ENCODE results near the gene RRP9.

RRP9 gene

DNA sequence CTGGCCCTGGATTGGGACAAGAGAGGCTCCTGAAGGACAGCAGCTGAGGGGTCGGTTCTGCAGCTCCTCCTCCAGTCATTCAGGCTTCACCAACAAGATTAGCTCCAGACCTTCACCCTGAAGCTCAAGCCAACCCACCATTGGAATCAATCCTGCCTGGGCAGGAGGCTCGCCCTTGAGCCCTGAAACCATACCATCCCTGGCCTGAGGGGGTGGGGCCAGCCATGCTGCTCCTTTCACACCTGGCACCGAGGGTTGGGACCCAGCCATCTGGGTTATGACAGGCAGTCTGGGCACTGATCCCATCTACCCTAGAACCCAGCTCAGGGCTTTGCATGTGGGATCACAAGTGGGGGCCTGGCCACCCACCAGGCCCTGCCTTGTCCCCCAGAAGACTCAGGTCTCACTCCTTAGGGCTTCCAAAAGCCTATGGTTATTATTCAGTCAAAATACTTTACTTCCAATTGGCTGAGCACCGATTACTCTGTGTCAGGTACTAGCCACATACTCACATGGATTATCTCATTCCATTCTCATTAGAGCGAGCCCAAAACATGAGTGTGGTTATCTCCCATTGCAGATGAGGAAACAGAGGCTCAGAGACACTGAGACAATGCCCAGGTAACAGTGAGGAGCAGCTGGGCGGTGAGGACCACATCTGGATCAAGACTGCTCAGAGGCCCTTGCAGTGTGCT lies 29.0 kb upstream of the RRP9 start:
- DNase-seq = no peak

DNA sequence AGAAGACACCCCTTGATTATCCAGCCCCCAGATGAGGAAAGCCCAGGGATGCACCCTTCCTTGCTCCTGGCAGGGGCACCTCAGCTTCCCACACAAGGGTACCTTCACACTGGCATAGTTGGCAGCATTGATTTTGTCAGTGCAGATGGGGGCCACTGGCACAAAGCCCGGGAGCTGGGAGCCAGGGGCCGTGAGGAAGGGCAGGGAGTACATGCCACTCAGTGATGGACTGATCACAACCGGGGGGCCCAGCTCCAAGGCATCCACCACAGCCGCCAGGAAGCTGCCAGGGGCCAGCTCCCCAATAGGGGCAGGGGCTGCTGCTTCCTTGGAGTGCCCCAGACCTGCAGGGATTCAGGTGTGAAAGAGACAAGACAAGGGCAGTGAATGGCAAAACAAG lies 28.1 kb upstream of the RRP9 start:
- DNase-seq = no peak

DNA sequence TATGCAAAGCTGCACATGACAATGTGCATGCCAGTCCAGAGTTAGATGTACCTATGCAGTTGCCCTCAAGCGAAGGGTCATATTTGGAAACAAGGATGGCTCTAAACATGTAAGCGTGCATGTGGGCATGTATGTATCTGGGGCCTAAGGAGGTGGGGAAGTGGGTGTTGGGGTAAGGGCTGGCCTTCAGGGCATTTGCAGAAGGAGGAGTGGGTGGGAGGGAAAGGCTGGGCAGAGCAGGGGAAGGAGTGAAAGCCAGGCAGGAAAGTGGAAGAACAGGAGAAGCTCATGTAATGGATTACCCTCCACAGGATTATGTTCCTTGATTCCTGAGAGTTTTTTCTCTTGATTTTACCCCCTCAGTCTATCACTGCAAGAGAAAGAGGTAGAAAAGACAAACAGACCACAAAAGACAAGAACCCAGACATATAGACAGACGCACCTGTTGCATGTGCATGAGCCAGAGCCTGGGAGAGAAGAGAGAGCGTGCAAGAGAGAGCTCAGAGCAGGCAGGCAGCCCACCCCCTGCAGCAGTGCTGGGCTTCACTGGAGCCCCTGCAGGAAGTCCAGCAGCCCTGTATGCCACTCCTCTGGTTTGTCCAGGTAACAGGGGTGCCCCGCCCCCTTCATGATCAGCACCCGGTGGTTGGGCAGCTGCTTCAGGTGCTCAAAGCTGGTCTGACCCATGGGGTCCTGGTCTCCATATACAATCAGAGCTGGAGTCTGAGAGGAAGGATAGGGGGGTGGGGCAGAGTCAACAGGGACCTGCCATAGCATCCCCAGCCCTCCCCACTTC lies 27.4 kb upstream of the RRP9 start:
- no peak for DNase-seq

DNA sequence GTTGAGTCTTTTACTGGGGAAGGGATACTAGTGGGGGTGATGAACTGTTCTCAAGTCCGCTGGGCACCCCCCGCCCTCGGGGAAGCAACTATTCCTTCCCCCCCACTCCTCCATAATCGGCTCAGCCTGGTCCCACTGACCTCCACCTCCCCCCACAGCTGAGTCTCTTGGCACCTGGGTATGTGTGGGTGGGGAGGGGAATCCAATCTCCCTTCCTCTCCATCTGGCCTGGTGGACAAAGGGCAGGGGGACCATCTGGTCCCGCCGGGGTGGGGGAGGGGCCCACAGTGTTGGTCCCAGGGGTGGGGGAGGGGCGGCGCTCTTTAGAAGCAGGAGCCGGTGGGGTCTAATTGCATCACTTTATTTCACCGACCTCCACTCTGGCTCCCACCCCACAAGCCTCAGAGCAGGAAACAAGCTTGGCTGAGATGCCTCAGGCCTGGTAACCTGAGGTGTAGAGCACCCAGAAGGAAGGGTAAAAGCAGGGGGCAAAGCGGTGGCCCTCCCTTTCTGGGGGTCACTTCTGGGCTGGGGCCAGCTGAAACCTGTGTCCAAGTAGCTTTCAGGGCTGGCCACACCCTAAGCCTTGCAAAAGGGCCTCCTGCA lies 26.6 kb upstream of the RRP9 start:
- no peak for DNase-seq

DNA sequence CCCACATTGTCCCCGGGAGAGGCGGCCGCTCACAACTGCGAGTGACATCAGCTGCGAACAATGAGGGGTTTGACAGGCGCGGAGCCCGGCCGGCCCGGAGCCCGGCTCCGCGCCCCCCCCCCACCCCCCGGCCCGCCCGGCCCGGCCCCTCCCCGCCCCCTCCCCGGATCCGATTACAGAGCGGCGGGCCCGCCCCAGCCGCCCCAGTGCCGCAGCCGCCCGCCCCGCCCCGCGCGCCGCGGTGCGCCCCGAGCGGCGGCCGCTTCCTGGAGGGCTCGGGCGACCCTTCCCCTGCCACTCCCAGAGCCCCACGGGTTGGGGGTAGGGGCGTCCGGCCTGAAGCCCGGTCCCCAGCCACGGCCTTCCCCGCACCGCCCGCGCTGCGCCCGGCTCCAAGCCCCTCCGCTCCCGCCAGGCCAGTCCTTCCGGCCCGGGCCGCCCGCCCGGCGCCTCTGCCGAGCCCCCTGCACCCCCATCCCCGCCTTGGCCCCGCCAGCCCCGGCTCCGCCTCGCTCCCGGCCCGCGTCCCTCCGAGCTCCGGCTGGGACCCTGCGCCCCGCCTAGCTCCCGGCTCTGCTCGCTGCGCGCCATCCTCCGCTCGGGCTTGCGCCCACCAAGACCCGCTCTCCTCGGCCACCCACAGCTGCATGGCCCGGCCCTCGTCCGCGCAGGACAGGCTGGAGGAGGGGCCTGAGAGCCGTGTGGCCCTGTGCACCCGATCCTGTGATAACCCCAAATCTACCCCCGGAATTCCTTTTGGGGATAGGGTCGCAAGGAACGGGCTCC lies 25.9 kb upstream of the RRP9 start, which contains the start of gene PCBP4:
PCBP4 (minus strand) TSS at position 71 of the 786 bp plus-strand sequence. CDS start 6,214 bp downstream, outside the sequence.
- peak; percentile 6 for DNase-seq

DNA sequence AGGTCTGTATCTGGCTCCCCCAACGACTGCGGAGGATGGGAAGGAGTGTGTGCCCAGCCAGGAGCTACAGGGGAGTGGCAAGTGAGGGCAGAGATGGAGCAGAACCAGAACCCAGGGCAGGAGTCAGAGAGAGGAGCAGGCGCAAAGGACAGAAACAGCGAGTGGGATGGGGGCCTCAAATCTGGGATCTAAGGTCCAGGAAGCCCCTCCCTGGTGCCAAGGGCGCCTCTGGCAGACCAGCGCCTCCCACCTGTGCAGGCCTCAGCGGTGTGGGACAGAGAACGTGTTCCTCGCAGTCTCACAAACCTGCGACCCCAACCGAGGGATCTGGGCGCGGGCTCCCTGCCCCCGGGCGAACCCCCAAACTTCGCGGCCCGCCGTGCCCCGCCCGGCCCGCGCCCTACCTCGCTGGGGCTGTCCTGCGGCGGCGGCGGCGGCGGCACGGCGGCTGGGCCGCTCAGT lies 25.2 kb upstream of the RRP9 start:
- no peak for DNase-seq

DNA sequence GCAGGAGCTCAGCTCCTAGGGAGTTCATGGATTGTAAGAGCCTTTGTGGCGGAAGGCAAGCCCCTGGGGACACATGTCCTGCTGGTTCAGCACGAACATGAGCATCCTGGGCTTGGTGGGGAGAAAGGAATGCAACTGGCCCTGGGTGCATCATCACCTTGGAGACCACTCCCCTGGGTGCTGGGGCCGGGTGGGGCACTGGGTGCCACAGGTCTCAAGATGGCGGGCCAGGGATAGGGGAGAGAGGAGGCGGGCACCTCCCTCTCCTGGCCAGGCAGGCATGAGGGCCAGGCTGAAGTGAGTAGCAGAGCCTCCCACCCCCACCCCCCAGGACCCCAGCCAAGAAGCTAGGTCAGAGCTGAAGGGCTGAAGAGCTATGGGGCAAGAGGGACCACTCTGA lies 24.8 kb upstream of the RRP9 start:
- no peak for DNase-seq

DNA sequence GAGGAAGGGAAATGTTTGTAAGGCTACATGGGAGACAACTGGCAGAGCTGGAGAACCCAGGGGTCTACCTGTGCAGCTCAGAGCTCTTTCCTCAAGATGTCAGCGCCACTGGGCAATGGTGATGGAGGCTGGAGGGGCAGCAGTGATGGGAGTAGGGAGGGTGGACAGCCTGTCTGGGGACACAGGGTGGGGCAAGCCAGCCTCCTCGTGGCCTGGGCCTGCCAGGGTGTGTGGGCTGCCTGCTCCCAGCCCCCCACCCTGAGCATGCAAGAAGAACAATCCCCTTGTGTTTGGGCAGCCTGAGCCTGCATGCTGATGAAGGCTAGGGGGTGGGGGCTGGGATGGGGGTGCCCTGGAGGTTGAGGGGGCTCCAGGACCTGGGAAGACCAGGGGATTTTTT lies 24.3 kb upstream of the RRP9 start:
- no peak for DNase-seq

DNA sequence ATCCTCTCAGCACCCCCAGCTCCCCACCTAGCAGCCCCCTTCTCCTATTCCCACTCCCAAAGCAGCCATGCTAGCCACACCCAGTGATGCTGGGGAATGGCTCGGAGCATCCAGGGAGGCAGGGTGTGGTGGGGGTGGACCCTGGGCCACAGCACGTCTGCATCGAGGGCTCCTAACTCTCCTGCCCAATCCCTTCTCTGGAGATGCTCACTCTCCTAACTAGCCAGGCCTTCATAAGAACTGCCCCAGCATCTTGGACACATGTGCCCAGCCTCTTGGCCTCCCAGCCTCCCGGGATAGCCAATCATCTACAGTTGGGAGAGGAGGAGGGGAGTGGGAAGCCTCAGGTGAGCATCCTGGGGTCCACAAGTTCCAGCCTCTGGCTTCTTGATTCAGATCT lies 22.8 kb upstream of the RRP9 start:
- no peak for DNase-seq

DNA sequence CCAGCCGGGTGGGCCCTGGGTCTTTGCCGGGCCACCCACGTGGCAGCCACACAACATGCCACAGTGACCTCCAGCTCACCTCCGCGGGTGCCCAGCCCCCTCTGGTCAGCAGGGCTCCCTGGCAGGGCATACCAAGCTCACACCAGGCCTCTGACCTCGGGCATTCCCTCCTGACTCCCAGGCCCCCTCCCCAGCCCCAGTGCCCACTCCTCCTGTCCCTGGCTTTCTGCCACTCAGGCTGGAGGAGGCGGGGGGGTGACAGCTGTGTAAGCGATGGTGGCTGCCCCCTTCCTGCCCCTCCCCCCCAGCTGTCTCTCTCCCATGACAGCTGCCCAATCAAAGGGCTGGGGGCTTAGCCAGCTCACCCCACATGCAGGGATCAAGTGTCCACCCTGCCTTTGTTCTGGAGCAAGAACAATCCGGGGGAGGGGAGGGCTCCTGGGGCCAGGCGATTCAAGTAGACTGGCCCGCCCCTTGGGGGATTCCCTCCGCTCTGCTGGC lies 22.3 kb upstream of the RRP9 start:
- DNase-seq = no peak

DNA sequence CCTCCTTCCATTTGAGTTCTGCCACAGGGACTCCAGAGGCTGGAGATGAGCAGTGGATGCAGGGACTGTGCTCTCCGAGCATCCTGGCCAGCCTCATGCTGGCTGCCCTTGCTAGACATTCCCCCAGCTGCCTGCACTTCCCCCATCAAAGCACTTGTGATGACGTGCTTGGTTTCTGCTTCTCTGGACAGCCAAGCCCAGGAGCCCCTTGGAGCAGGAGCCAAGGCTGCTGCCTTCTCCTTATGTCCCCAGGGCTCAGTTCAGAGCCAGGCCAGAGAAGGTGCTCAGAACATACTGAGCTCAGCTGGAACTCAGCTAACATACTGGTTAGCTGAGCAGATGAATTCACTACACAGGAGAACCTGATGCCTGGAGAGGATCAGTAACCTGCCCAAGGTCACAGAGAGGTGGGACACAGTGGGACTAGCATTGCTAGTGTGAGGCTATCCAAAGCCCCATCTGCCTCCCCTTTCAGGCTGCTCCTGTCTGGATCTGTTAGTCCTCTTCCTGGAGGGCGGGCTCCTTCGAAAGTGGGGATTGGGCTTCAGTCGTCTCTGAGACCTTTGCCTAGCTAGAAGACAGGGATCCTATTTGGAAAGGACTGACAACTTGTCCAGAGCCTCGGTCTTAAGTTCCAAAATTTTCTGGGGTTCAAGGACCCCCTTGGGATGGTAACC lies 21.3 kb upstream of the RRP9 start:
- DNase-seq = no peak

DNA sequence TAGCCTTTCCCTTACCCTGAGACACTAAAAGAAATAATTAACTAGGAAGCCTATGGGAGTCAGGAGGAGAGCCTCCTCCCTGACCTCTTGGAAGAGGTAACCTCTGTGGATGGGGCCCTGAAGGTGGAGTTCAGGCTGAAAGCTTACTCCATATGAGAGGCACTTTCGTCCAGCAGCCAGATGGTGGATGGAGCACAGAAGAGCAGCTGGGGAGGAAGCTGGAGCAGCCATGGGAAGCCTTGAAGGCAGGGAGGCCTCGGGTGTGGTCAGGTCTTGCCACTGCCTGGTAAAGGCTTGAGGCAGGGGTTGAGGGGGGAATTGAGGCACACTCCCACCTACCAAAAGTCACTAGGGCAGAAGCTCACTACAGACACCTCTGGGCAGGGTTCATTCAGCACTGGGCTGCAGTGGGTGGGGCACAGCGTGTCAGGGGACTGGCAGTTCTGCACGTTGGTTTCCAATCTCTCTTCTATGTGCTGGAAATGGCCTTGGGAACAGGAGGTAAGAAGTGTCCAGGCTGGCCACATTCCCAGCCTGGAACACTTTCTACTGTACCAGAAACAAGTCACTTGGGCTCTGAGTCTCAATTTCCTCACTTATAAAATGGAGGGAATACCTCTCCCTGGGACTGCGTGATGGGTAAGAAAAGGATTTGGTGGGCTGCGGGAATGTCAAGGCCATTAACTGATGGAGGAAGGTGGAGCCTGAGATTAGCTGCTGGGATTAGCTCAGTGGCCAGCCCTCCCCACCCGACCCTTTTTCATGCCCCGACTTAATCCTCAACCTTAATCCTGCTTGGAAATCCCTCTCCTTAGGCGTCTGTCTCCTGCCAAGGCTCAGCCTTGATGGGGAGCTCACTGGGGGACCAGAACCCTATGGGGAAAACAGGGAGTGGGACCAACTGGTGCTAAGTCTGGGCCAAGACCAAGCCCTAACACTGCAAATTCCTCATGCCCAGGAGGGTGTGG lies 20.2 kb upstream of the RRP9 start:
- DNase-seq = no peak

DNA sequence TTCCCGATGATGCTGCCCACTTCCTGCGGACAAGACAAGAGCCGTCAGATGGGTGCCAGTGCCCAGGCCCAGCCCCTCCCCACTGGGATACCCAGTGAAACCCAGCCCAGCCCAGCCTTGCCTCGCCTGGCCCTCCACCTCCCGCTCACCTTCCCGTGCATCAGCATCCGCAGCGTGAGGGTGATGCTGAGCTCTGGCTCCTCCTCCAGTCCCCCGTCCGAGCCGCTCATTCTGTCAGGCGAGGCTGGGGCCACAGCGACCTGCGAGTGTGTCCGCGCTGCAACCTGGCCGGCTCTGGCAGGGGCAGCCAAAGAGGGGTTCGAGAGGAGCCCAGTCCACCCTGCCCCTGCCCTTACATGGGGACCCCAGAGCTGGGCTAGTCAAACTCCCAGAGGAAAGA lies 19.3 kb upstream of the RRP9 start:
- DNase-seq = no peak

DNA sequence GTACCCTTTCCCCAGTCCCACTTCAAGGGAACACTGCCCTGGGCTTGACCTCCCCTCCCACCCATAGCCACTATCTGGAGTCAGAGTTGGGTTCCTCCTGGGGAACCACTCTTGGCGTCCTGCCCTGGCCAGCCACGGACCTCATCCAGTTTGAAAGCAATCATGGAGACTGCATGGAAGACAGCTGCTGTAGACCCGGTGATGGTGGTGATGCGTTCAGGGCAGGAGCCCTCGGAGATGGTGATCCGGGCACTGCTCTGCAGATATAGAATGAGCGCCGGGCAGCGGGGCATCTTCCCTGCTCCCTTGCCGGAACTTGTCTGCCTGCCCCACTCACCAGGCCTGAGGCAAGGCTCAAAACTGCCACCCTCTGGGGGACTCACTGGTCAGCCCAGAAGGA lies 18.7 kb upstream of the RRP9 start:
- no peak for DNase-seq

DNA sequence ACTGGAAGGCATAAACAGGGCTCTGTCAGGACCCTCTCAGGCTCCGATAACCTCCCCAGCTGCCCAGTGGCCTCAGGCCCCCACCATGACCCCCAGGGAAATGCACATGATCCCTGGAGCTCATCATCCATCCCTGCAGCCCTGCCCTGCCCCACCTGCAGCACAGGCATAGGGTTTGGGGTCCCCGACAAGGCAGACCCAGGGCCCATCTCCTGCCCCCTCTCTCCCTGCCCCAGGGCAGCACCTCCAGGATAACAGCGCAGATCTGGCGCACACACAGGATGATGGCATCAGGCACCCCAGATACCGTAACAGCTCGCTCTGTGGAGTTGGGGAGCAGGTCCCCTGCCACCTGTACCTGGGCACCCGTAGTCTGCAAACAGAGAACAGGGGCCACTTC lies 17.9 kb upstream of the RRP9 start:
- DNase-seq = no peak

DNA sequence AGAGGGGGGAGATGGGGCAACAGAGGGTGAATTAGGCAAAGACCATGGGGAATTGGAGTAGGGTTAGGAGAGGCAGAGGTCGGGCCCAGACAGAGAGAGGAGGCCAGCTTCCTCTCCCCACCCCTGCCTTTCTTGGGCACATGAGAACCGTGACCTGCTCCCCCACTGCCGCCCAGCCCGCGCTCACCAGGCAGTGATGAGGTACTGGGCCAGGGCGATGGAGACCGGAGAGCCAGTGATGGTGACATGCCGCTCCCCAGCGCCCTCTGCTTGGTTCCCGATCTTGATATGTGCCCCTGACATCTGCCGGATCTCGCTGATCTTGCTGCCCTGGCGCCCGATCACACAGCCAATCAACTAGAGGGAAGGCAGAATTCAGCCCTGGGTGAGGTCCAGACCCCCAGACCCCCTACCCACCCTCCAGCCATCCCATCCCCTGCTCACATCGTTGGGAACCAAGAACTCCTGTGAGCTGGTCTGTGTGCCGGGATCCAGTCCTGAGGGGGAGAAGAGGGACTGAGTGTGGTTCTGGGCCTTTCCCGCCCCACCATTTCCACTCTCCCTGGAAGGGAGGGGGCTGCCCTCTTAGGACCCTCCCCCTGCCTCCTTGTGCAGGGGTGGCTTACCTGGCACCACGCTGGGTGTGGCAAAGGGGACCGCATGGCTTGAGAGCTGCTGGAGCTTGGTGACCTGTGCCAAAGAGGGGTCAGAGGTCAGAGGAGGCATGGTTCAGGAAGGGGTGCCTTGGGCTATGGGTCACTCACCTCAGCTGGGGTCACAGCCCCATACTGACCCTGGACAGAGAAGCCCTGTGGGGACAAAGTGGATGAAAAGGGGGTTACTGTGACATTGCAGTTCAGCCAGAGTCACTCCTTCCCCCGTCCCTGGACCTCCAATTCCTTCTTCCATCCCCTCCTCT lies 17.2 kb upstream of the RRP9 start:
- DNase-seq = no peak

DNA sequence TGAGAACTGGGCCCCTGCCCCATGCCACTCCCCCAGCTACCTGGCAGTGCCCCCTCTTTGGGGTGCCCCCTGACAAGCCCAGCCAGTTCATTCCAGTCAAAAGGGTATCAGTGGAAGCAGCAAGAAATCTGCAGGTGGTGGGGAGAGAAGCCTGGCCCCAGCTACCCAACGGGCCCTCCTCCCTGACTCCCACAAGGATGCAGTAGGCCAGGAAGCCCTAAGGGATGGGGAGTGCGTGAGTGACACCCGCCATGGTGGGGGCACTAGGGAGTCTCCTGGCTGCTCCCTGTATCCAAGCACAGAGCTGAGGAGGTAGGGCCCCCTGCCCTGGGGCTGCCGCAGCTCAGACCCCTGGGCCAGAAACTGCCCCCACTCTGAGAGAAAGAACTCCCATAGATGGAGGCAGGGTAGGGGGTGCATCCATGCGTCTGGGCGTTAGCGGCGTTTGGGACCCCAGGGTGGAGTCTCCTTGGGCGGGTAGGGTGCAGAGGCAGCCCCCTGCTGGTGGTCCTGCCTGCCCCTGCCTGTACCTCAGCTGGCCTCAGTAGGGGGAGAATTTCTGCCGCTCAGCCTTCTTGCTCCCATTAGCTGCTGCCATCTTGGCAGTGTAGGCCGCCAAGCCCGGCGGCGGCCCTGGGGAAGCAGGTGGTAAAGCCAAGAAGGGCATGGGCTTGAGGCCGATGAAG lies 16.0 kb upstream of the RRP9 start:
- no peak for DNase-seq

DNA sequence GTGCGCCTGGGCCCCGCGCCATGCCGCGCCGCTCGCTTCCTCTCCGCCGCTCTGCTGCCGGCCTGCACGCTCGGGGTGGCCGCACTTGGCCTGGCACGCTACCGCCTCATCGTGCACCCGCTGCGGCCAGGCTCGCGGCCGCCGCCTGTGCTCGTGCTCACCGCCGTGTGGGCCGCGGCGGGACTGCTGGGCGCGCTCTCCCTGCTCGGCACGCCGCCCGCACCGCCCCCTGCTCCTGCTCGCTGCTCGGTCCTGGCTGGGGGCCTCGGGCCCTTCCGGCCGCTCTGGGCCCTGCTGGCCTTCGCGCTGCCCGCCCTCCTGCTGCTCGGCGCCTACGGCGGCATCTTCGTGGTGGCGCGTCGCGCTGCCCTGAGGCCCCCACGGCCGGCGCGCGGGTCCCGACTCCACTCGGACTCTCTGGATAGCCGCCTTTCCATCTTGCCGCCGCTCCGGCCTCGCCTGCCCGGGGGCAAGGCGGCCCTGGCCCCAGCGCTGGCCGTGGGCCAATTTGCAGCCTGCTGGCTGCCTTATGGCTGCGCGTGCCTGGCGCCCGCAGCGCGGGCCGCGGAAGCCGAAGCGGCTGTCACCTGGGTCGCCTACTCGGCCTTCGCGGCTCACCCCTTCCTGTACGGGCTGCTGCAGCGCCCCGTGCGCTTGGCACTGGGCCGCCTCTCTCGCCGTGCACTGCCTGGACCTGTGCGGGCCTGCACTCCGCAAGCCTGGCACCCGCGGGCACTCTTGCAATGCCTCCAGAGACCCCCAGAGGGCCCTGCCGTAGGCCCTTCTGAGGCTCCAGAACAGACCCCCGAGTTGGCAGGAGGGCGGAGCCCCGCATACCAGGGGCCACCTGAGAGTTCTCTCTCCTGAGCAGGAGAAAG lies 14.4 kb upstream of the RRP9 start:
- DNase-seq = peak; percentile 47

Measured in NCI-H1105 treated with DMSO at 0.1 percent for 48 hours (cell line).